Urinary bladder (tissue), 4 donors: ENCODE measurements around the gene EML4. TPM values are rescaled to one million over a fixed set of nuclear protein-coding genes. Genes with fewer than 3 reads are reported as not detected.

Source experiments
- DNase-seq: peaks from one replicate; pipeline ENCODE4 v3.0.0-alpha.2; 2015; ENCODE audit errors: extremely low spot score
- H3K27ac ChIP-seq: one replicate; pipeline ENCODE4 v1.5.1; 2013; ENCODE audit warnings: low read depth, mild to moderate bottlenecking, moderate library complexity
- H3K36me3 ChIP-seq: one replicate; pipeline ENCODE4 v1.6.1; 2013; ENCODE audit warnings: mild to moderate bottlenecking, moderate library complexity; ENCODE audit not compliant: insufficient read depth
- H3K4me1 ChIP-seq: one replicate; pipeline ENCODE4 v1.6.1; 2013; ENCODE audit warnings: mild to moderate bottlenecking, moderate library complexity; ENCODE audit not compliant: insufficient read depth
- H3K4me3 ChIP-seq: one replicate; pipeline ENCODE4 v1.5.1; 2013; ENCODE audit warnings: low read depth, low read length
- WGBS: extraction: QIAGEN DNeasy Blood & Tissue Kit; methylation state at CpG from one replicate; pipeline ENCODE4 v1.1.7; 2013; 5-methylcytosine and 5-hydroxymethylcytosine counted together
- polyA plus RNA-seq: library from polyadenylated mRNA; stranded (reverse); fragments of 200-250 nt; gene quantifications from one replicate; pipeline ENCODE4 v1.2.3, GENCODE V29; 2013
- total RNA-seq: library from RNA; depleted of rRNA; stranded (reverse); fragments of >200 nt; gene quantifications from one replicate; pipeline ENCODE4 v1.2.3, GENCODE V29; 2014
- donor health status: healthy with polysubstance abuse.
- donor health status: healthy.

The EML4 gene
- total and polyA plus RNA-seq, 2 donors = 11.4 to 93.6 TPM

GRCh38 chr2:42238644-42239288 lies 69.6 kb downstream of the EML4 start:
- Histone ChIP-seq H3K36me3 (no peaks in the 10 kb centered on the region), H3K4me3 (no peak overlapping the region), H3K4me1 (peaks cover 2% of the 10 kb centered on the region), H3K27ac (no peak overlapping the region)
- DNase-seq = no peak
- WGBS = 83% methylated on average over 7 of the region's 7 CpGs

GRCh38 chr2:42239289-42239661 lies 70.1 kb downstream of the EML4 start:
- Histone ChIP-seq H3K27ac (no peak overlapping the region), H3K4me1 (peaks cover 2% of the 10 kb centered on the region), H3K4me3 (no peak overlapping the region), H3K36me3 (no peaks in the 10 kb centered on the region)
- no peak for DNase-seq
- WGBS = 76% methylated on average over 3 of the region's 3 CpGs

- no peak for DNase-seq
- Histone ChIP-seq H3K4me1 (peaks cover 2% of the 10 kb centered on the region), H3K27ac (no peak overlapping the region), H3K36me3 (no peaks in the 10 kb centered on the region), H3K4me3 (no peak overlapping the region)
- WGBS = 60% methylated on average over 1 of the region's 1 CpG
Measured at GRCh38 chr2:42239811-42240210, 70.7 kb downstream of the EML4 start.

GRCh38 chr2:42241517-42241916 lies 72.4 kb downstream of the EML4 start:
- WGBS = 63% methylated on average over 4 of the region's 4 CpGs
- Histone ChIP-seq H3K4me1 (peaks cover 2% of the 10 kb centered on the region), H3K36me3 (no peaks in the 10 kb centered on the region), H3K4me3 (no peak overlapping the region), H3K27ac (no peak overlapping the region)
- DNase-seq = no peak

- Histone ChIP-seq H3K27ac (no peak overlapping the region), H3K4me1 (peaks cover 2% of the 10 kb centered on the region)
- 77% methylated on average over 3 of the region's 3 CpGs for WGBS
Measured at GRCh38 chr2:42243297-42243696, 74.1 kb downstream of the EML4 start.

GRCh38 chr2:42244520-42244919 lies 75.4 kb downstream of the EML4 start:
- Histone ChIP-seq H3K27ac (no peak overlapping the region), H3K4me3 (no peak overlapping the region), H3K36me3 (no peaks in the 10 kb centered on the region), H3K4me1 (peaks cover 2% of the 10 kb centered on the region)
- WGBS = 87% methylated on average over 2 of the region's 2 CpGs
- no peak for DNase-seq

More at GRCh38 chr2:42243297-42243696, 74.1 kb downstream of the EML4 start:
- no peaks in the 10 kb centered on the region for H3K36me3 ChIP-seq
- DNase-seq = no peak
- no peak overlapping the region for H3K4me3 ChIP-seq

- Histone ChIP-seq H3K4me3 (no peak overlapping the region), H3K36me3 (no peaks in the 10 kb centered on the region), H3K27ac (no peak overlapping the region), H3K4me1 (peaks cover 2% of the 10 kb centered on the region)
- WGBS = 91% methylated on average over 4 of the region's 4 CpGs
- DNase-seq = no peak
Measured at GRCh38 chr2:42245396-42245795, 76.2 kb downstream of the EML4 start.

GRCh38 chr2:42246562-42246961 lies 77.4 kb downstream of the EML4 start:
- DNase-seq = no peak
- 84% methylated on average over 1 of the region's 1 CpG for WGBS
- peaks cover 2% of the 10 kb centered on the region for H3K4me1 ChIP-seq

GRCh38 chr2:42248846-42249245 lies 79.7 kb downstream of the EML4 start:
- no peak for DNase-seq
- Histone ChIP-seq H3K36me3 (no peaks in the 10 kb centered on the region), H3K4me3 (no peak overlapping the region), H3K27ac (no peak overlapping the region), H3K4me1 (no peaks in the 10 kb centered on the region)
- 48% methylated on average over 1 of the region's 1 CpG for WGBS

More at GRCh38 chr2:42246562-42246961, 77.4 kb downstream of the EML4 start:
- Histone ChIP-seq H3K27ac (no peak overlapping the region), H3K4me3 (no peak overlapping the region), H3K36me3 (no peaks in the 10 kb centered on the region)

- Histone ChIP-seq H3K4me3 (no peak overlapping the region), H3K36me3 (no peaks in the 10 kb centered on the region), H3K4me1 (no peaks in the 10 kb centered on the region), H3K27ac (no peak overlapping the region)
- whole genome bisulfite sequencing = 67% methylated on average over 2 of the region's 2 CpGs
- no peak for DNase-seq
Measured at GRCh38 chr2:42249284-42249683, 80.1 kb downstream of the EML4 start.

GRCh38 chr2:42249887-42250286 lies 80.7 kb downstream of the EML4 start:
- Histone ChIP-seq H3K4me1 (no peaks in the 10 kb centered on the region), H3K4me3 (no peak overlapping the region), H3K36me3 (no peaks in the 10 kb centered on the region), H3K27ac (no peak overlapping the region)
- DNase-seq = no peak
- 60% methylated on average over 3 of the region's 3 CpGs for WGBS

- WGBS = 95% methylated on average over 2 of the region's 2 CpGs
- Histone ChIP-seq H3K4me1 (no peaks in the 10 kb centered on the region), H3K36me3 (no peaks in the 10 kb centered on the region), H3K4me3 (no peak overlapping the region), H3K27ac (no peak overlapping the region)
- DNase-seq = no peak
Measured at GRCh38 chr2:42250925-42251324, 81.8 kb downstream of the EML4 start.

GRCh38 chr2:42252464-42252863 lies 83.3 kb downstream of the EML4 start:
- no peak for DNase-seq
- H3K4me3 ChIP-seq = no peak overlapping the region
- no peaks in the 10 kb centered on the region for H3K36me3 ChIP-seq
- H3K27ac ChIP-seq = no peak overlapping the region
- H3K4me1 ChIP-seq = no peaks in the 10 kb centered on the region
- WGBS = 89% methylated on average over 3 of the region's 3 CpGs

- no peaks in the 10 kb centered on the region for H3K4me1 ChIP-seq
- 98% methylated on average over 8 of the region's 8 CpGs for WGBS
Measured at GRCh38 chr2:42254186-42254895, 85.2 kb downstream of the EML4 start.

More at GRCh38 chr2:42254186-42254895, 85.2 kb downstream of the EML4 start:
- DNase-seq = no peak
- Histone ChIP-seq H3K4me3 (no peak overlapping the region), H3K27ac (no peak overlapping the region), H3K36me3 (peaks cover 1% of the 10 kb centered on the region)
